Colonic mucosa (tissue), 4 donors: Measurements from ENCODE around the gene MFAP1. TPM values are rescaled to one million over a fixed set of nuclear protein-coding genes. Genes with fewer than 3 reads are reported as not detected.

ENCODE experiments used
- DNase-seq: peaks from one replicate; pipeline ENCODE4 v3.0.0-alpha.2; 2020
- H3K27ac ChIP-seq: fragments of 200-600 bp; one replicate; pipeline ENCODE4 v1.8.0; 2021
- H3K27me3 ChIP-seq: fragments of 200-600 bp; one replicate; pipeline ENCODE4 v1.8.0; 2021
- H3K36me3 ChIP-seq: fragments of 200-600 bp; one replicate; pipeline ENCODE4 v1.8.0; 2021
- H3K4me1 ChIP-seq: fragments of 200-600 bp; one replicate; pipeline ENCODE4 v1.8.0; 2021; ENCODE audit warnings: mild to moderate bottlenecking
- H3K4me3 ChIP-seq: fragments of 200-600 bp; one replicate; pipeline ENCODE4 v1.8.0; 2021
- H3K9ac ChIP-seq, 2 donors: one replicate each; pipeline ENCODE4 v1.7.0; 2013; ENCODE audit warnings: control low read depth in 2 of 2, low read depth in 2 of 2, low read length in 2 of 2
- H3K9me3 ChIP-seq: fragments of 200-600 bp; one replicate; pipeline ENCODE4 v1.8.0; 2021
- CTCF ChIP-seq: fragments of 200-600 bp; IDR thresholded peaks from one replicate; pipeline ENCODE4 v1.8.0; 2022; ENCODE audit warnings: antibody characterized with exemption, mild to moderate bottlenecking
- intact Hi-C: fragments of 100-400 bp; cut with DNase I; formaldehyde crosslinking; loops from one replicate; pipeline ENCODE4 v1.14.1; 2022
- microRNA-seq: library from miRNA; unstranded; fragments of <30 nt; microRNA quantifications from one replicate; pipeline ENCODE4, GENCODE V29; 2019
- total RNA-seq, 2 donors: library from RNA; stranded (reverse); fragmentation: NEBNext Ultra II Directional in 1 of 2; extraction: Animal tissue kit (Norgen Biotek cat#: 25700) in 1 of 2; gene quantifications; one replicate each; pipeline ENCODE4 v1.2.1, GENCODE V29; 2021
- donor health status: healthy.
- donor health status: DM: no; HTN: no; CAD: no.
- donor health status: DM: no; HTN: no; CAD: no.

Gene MFAP1
- total RNA-seq, 2 donors from 2014 or later = 20.7 to 27.8 TPM

DNA sequence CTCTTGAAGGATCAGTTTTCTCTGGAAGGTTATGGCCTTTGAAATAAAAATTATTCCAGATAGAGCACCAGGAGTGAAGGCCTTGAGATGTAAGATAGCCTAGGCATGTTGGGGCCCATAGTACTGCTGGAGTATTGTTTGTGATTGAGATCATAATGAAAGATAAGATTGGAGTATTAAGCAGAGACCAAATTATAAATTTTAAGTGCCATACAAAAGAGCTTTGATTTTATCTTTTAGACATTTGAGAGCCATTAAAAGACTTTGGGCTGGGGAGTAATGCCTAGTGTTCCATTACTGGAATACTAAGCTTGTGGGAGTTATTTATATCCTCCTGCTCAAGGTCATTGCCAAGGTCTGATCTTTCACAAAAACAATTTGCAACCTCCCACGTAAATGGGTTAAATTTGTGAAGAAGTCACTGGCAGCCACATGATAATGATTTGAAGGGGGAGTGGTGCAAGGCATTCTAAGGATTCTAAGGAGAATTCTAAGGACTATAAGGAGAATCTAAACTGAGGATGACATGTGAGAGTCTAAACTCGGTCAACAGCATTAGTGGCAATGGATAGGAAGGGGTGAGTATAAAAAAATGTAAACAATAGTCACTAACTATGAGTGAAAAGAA lies 60.6 kb downstream of the MFAP1 start:
- no peaks in the 10 kb centered on the region for H3K27me3 ChIP-seq
- peaks cover 20% of the 10 kb centered on the region for H3K36me3 ChIP-seq
- no peak for DNase-seq
- H3K9ac ChIP-seq = no peak overlapping the region
- no peaks in the 10 kb centered on the region for H3K9me3 ChIP-seq
- no peak overlapping the region for H3K27ac ChIP-seq
- H3K4me1 ChIP-seq = no peaks in the 10 kb centered on the region
- intact Hi-C loops = no loop called here
- no peak overlapping the region for H3K4me3 ChIP-seq
- TF ChIP-seq CTCF = no peak

GRCh38 chr15:43762824-43763223 lies 61.7 kb downstream of the MFAP1 start:
- H3K9ac ChIP-seq = no peak overlapping the region
- DNase-seq = no peak
- no peaks in the 10 kb centered on the region for H3K9me3 ChIP-seq
- peaks cover 17% of the 10 kb centered on the region for H3K36me3 ChIP-seq
- H3K27me3 ChIP-seq = no peaks in the 10 kb centered on the region
- H3K27ac ChIP-seq = no peak overlapping the region
- intact Hi-C loops = no loop called here
- no peak overlapping the region for H3K4me3 ChIP-seq
- no peak for TF ChIP-seq CTCF
- H3K4me1 ChIP-seq = no peaks in the 10 kb centered on the region

Small RNA genes lying within 50 kb of the gene (microRNA-seq; reads per million reads assigned to microRNA genes)
- gene MIR1282 = not detected

Other genes with a start within 250 kb of the MFAP1 start
- 100 to 1,000 TPM in 1 of 2 donors, 10 to 100 TPM in 1; 62.5 to 116 TPM for gene PPIP5K1, start 234.5 kb downstream of the MFAP1 start, total RNA-seq
- gene CKMT1B, start 230.7 kb downstream of the MFAP1 start, total RNA-seq = 100 to 1,000 TPM; 216 to 227 TPM
- gene STRC, start 205.9 kb downstream of the MFAP1 start, total RNA-seq = 1 to 10 TPM in 1 of 2 donors, under 1 TPM in 1; 0.74 to 1.1 TPM
- gene CATSPER2, start 175.8 kb downstream of the MFAP1 start, total RNA-seq = 1 to 10 TPM; 3.6 to 9.2 TPM
- gene CKMT1A, start 130.8 kb downstream of the MFAP1 start, total RNA-seq = 100 to 1,000 TPM; 184 to 204 TPM
- gene PDIA3, start 78.3 kb downstream of the MFAP1 start, total RNA-seq = 100 to 1,000 TPM; 554 to 846 TPM
- 10 to 100 TPM; 23.3 to 34.9 TPM for gene ELL3, start 47.7 kb downstream of the MFAP1 start, total RNA-seq
- 1,000 to 10,000 TPM; 1,223 to 1,445 TPM for gene SERF2, start 32.4 kb downstream of the MFAP1 start, total RNA-seq
- gene SERINC4, start 24.5 kb downstream of the MFAP1 start, total RNA-seq = under 1 TPM; 0.21 to 0.44 TPM
- 10 to 100 TPM in 1 of 2 donors, 1 to 10 TPM in 1; 5.0 to 25.7 TPM for gene HYPK, start 24.1 kb downstream of the MFAP1 start, total RNA-seq
- gene WDR76, start 2.3 kb upstream of the MFAP1 start, total RNA-seq = 10 to 100 TPM in 1 of 2 donors, 1 to 10 TPM in 1; 6.8 to 20.7 TPM